ENCODE results near the gene CDKAL1.
"Not testable (repeated sequence)": the region's sequence is repeated elsewhere in the genome, so short reads cannot be mapped to it uniquely, and the experiment has no call there.

CDKAL1 gene

GRCh38 chr6:20554326-20554725 is 20.1 kb downstream of the CDKAL1 start:
- no peak for DNase-seq (ENCODE audit: low spot score)

- DNase-seq (ENCODE audit: low spot score) = no peak
Observed at GRCh38 chr6:20554817-20555216, 20.6 kb downstream of the CDKAL1 start.

GRCh38 chr6:20559924-20560551 is 25.8 kb downstream of the CDKAL1 start:
- DNase-seq (ENCODE audit: low spot score) = no peak

GRCh38 chr6:20563377-20563776 is 29.1 kb downstream of the CDKAL1 start:
- DNase-seq (ENCODE audit: low spot score) = no peak

- DNase-seq (ENCODE audit: low spot score) = peak; percentile 37
Observed at GRCh38 chr6:20564269-20564668, 30.0 kb downstream of the CDKAL1 start.

GRCh38 chr6:20564777-20565176 is 30.5 kb downstream of the CDKAL1 start:
- DNase-seq (ENCODE audit: low spot score) = peak; percentile 54

- no peak for DNase-seq (ENCODE audit: low spot score)
Observed at GRCh38 chr6:20565342-20565741, 31.1 kb downstream of the CDKAL1 start.

GRCh38 chr6:20566109-20566508 is 31.9 kb downstream of the CDKAL1 start:
- DNase-seq (ENCODE audit: low spot score) = no peak

GRCh38 chr6:20569000-20569610 is 34.8 kb downstream of the CDKAL1 start:
- peak; percentile 94 for DNase-seq (ENCODE audit: low spot score)

GRCh38 chr6:20571261-20571660 is 37.0 kb downstream of the CDKAL1 start:
- no peak for DNase-seq (ENCODE audit: low spot score)

GRCh38 chr6:20572288-20572687 is 38.0 kb downstream of the CDKAL1 start:
- DNase-seq (ENCODE audit: low spot score) = no peak

GRCh38 chr6:20572940-20573339 is 38.7 kb downstream of the CDKAL1 start:
- no peak for DNase-seq (ENCODE audit: low spot score)

GRCh38 chr6:20574355-20574754 is 40.1 kb downstream of the CDKAL1 start:
- no peak for DNase-seq (ENCODE audit: low spot score)

GRCh38 chr6:20575125-20575524 is 40.9 kb downstream of the CDKAL1 start:
- DNase-seq (ENCODE audit: low spot score) = no peak

- no peak for DNase-seq (ENCODE audit: low spot score)
Observed at GRCh38 chr6:20575704-20576451, 41.6 kb downstream of the CDKAL1 start.

- DNase-seq (ENCODE audit: low spot score) = no peak
Observed at GRCh38 chr6:20577173-20577688, 43.0 kb downstream of the CDKAL1 start.

- no peak for DNase-seq (ENCODE audit: low spot score)
Observed at GRCh38 chr6:20581070-20581469, 46.8 kb downstream of the CDKAL1 start.

GRCh38 chr6:20582586-20583443 is 48.6 kb downstream of the CDKAL1 start:
- no peak for DNase-seq (ENCODE audit: low spot score)

GRCh38 chr6:20583444-20583800 is 49.2 kb downstream of the CDKAL1 start:
- no peak for DNase-seq (ENCODE audit: low spot score)

GRCh38 chr6:20584100-20584731 is 50.0 kb downstream of the CDKAL1 start:
- no peak for DNase-seq (ENCODE audit: low spot score)

- no peak for DNase-seq (ENCODE audit: low spot score)
Observed at GRCh38 chr6:20589266-20589665, 55.0 kb downstream of the CDKAL1 start.

- not testable (repeated sequence) for DNase-seq (ENCODE audit: low spot score)
Observed at GRCh38 chr6:20590476-20590875, 56.2 kb downstream of the CDKAL1 start.

All from COLO829 (cell line).